HG03521 (cell line): ENCODE data around the gene FAM78B.

Source experiments
- ATAC-seq: cut with Tn5 transposase; IDR thresholded peaks from one replicate; pipeline ENCODE4 v1.9.1; 2021; ENCODE audit warnings: mild to moderate bottlenecking, moderate library complexity; ENCODE audit not compliant: unreplicated experiment

The FAM78B gene

DNA sequence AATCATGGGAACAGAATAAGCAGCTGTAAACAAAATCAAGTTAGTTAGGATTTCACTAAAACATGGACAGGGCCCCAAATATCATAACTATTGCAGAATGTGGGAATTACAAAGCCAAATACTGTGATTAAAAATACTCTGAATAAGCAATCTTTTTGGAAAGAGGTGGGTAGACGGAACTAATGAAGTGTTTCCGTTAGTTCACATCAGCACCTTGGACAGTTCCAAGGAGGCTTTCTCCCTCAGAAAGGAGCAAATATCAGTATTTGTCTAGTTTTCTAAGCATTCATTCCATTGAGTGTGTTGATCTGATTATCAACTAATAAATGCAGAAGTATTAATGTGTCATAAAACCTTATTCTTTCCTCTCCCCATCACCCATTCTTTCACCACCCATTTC, 97.4 kb downstream of the FAM78B start:
- ATAC-seq = no peak

DNA sequence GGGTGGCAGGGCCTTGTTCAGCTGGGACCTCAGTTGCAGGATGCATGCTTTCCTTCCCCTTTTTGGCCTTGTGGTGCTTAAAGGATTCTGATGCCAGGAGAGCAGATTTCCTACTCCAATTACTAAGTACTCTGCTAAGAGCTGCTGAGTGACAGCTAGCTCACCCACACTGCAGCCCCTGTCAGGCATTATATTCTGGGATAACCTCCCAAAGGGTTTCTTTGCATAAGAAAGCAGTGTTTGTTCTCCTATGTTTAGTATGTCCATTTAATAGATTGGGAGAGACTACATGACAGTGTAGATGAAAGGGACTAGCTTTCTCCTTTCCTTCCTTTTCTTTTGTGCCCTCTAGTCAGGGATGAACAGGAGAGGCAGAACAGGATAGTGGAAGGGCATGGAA, 100.7 kb downstream of the FAM78B start:
- ATAC-seq = no peak

DNA sequence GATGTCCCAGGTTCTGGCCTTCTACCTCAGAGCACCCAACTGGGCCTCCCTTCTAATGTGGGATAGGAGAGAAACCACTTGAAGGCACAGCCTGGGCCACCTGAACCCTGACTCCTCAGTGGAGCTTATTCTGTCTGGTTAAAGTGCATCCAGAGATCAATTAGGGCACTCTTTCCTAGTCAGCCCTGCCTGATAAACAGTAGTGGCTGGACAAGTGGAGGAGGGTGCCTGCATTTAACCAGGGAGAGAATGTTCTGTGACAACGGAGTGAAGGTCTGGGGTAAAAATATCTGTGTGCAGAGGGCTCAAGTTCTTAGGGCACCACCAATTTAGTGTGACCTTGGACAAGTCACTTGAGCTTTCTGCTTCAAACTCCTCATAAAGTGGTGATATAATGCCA, 101.8 kb downstream of the FAM78B start:
- ATAC-seq = no peak

DNA sequence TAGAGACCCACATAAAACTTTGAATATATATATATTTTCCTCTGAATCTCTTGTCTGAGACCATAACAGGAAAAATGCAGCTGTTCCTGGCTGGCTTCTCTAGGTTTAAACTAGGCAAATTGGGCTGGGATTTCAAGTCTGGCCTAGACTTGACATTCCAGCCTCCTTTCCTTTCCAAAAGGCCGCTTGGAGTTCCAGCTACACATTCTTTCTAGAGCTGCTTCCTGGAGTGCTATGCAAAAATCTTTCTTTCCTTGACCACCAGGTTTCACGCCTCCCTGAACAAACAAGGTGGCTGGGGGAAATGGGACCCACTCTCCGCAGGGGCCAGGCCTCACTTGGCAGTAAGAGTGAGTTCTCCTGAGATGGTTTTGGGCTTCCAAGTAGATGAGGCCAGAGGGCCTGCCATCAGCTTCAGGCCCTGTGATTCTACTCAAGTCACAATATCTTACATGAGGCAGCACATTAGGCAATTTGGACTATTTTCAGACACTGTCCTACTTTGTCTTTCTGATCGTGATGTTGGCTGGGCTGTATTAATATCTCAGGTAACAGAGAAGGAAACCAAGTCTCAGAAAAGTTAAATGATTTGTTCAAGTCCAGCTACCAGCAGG, 102.4 kb downstream of the FAM78B start:
- no peak for ATAC-seq

DNA sequence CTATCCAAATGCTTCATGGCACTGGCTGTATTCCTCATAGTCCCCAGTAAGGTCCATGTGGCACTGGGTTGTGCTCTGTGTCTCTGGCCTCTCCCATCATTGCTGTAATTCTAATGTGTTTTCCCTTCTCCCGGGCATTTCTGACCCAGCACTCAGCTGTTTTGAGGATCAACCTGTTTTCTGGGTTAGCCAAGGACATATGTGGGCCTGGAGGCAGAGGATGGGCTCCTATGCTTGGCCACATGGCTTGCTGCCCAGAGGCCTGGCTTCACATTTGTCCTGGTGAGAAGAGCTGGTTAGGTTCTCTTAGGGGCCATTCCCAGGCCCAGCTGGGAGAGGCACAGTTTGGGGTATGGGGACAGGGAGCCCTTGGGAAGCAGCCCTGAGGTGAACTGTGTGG, 103.1 kb downstream of the FAM78B start:
- ATAC-seq = no peak

DNA sequence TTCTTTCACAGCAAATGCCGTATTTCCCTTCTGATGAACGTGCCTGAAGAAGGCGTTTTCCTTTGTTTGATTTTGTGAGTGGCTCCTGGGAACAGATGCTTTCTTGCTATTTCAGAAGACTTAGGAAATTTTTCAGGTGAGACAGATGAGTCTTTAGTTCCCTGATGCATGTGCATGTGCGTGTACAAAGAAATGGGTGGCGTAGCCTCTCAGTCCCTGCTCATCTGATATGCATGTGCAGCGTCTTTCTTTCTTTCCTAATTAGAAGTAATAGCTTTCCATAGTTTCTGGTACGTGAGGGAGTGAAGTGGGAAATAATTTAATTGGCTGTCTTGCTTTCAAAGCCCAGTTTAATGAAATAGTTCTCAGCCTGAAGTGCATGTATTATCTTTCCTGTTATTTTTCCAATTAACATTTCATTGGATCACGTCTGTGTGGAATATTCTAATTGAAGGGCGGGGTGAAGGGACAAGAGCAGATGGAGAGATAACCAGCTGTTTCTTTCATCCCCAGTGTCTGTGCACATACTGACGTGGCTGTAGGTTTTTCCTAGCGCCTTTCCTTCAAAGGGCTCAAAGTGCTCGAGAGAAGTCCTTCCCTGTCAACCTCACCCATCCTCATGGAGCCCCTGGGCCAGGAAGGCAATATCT, 104.3 kb downstream of the FAM78B start:
- no peak for ATAC-seq

DNA sequence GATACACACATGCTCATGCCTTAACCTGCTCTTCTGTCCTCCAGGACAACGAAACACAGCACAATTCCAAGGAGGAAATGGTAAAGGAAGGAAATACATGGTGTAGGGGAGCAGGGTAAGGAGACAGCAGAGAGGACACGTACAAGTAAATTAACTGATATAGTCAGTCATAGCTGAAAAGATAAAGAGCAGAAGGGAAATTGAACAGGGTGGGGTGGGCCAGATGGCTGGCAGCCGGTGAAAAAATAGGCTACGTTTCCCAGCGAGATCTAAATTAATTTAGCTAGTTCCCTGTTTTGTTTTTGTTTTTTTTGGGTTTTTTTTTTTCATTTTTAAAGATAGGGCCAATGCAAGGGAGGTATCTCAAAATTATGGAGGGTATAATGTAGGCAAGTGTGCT, 109.2 kb downstream of the FAM78B start:
- no peak for ATAC-seq

DNA sequence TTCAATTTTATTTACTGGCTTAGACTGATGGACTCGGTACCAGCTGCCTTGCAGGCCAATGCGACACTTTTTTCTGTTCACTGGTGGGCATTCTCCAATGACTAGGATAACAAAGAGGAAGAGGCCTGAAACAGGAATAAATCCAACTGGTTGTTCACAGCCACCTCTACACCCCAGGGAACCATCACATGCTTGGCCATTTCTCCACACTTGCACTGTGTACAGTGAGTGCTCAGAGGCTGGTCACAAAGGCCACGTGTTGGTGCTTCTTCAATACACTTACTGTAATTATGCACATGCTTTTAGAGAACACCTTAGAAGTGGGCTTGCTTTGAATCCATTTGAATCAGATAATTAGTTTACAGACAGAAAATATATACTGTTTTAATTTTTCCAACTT, 113.4 kb downstream of the FAM78B start:
- ATAC-seq = no peak

DNA sequence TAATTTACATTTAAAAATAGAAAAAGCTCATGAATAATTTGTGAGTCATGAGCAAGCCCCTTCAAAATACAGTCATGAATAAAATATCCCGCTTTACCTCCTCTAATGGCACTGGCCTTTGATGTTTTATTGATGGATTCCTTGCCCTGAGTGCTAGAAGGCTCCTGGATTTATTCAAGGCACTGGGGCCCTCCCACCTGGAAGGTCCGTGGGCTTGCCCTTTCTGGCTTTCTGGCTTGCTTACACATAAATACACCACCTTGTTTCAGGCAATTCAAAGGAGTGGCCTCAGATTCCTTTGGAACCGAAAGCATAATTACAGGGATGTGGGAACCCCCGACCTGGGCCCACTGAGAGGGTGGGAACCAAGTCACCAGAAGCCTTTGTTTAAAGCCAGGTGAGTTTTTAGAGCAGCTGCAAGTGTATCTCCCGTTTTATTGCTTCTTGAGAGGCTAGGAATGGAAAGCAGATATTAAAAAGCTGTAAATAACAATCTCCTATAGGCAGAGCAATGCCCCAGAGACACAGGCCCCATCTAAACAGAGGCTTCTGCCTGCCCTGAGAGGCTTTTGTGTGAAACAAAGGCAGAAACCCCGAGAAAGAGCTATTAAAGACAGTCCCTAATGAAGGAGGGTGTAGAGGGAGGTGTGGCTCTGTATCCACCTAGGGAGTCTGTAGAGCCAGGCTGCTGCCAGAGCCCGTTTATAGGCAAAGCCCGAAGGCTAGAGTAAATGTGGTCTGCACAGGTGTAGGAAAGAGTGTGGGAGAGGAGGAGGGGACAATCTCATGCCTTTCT, 126.4 kb downstream of the FAM78B start:
- no peak for ATAC-seq

DNA sequence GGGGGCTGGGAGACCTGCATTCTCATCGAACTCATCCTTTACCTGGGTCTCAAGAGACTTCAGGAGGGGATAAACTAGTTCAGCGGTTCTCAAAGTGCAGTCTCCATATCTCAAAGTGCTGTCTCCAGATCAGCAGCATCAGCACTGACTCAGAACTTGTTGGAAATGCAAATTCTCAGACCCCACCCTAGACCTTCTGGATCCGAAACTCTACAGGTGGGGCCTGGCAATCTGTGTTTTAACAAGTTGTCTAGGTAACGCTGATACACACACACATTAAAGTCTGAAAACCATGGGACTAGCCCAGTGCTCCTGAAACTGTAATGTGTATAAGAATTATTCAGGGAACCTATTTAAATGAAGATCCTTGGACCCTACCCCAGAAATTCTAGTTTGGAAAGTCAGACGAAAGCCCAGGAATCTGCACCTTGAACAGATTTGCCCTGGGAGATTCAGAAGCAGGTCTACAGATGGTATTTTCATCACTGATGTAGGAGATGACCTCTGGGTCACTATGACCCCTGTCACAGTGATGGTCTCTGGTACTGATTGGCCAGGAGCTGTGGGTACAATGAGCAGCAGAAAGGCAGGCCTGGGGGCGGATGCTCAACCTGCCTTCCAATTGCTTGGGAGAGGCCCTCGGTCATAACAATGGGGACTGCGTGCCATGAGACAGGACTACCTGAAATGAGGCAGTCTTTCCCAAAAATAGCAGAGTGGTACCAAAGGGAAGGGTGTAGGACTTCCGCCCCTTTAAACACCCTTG, 127.2 kb downstream of the FAM78B start:
- no peak for ATAC-seq

DNA sequence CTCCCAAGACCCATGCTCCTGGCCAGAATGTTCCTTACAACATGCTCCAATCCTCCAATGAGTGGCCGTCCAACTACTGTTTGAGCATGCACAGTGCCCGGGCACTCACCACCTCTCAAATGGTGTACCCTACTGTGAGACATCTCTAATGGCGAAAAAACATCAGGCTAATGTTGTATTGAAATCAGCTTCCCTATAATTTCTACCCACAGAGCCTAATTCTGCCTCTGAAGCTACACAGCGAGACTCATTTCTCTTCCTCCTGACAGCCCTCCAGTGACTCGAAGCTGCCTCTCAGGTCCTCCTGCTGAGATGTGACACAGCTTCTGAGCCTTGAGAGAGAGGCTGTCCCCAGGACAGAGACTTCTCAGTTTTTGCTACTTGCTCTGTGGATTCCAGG, 130.7 kb downstream of the FAM78B start:
- no peak for ATAC-seq

DNA sequence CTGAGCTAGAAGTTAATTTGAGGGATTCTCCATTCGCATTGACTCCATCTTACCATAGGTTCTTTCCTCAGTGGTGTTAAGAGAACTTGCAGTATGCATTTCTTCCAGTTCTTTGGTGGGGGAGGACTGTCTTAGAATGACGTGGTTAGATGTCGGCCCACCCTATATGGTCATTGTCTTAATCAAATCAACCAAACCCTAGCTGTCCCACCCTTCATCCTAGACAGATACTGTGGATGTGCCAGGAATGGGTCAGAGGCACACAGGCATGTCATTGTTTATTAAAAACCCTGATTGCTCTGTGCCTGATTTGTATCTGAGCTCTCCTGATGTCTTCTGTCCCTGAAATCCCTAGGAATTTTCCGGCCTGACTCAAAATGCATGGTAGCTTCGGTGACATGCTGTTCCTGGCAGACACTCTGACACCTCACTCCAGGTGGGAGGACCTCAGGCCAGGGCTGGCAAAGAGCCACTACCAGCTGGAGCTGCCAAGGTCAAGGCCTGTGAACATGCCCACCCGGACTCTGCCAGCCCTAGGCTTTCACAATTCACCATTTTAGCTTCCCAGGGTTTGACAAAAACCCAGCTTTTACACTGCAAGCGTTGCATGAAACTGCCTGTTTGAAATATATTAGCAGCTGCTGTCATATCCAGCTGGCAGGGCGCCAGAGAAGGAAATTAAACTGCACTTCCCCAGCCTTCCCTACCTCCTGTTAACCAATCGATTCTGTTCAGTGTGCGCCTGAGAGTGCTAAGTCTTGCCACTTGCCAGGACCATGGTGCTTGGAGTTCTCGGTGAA, 134.0 kb downstream of the FAM78B start:
- ATAC-seq = no peak

DNA sequence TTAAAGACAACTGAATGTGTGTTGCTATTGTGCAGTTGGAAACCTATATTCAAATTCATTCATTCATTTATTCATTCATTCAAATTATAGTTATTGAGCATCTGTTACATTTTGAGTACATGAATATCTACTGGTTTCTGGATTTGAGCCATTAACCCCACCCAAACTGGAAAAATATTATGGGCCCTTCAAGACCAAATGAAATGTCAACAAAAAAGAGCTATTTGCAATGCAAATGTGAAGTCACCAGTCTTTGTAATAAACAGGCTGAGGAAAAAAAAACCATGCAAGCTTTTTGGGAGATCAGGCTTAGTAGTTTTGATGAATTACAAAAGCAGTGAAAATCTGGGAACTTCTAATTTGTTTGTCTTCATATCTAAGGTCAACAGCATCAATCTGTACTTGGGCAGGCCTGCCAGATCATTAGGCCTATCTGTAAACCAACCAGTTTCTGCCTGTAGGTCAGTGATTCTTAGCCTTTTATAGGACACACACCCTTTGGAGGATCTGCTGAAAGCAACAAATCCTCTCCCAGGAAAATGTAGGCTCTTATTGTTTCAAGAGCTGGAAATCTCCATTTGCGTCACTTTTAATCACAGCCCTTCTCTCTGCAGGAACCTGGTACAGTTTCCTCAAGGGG, 134.7 kb downstream of the FAM78B start:
- ATAC-seq = no peak

DNA sequence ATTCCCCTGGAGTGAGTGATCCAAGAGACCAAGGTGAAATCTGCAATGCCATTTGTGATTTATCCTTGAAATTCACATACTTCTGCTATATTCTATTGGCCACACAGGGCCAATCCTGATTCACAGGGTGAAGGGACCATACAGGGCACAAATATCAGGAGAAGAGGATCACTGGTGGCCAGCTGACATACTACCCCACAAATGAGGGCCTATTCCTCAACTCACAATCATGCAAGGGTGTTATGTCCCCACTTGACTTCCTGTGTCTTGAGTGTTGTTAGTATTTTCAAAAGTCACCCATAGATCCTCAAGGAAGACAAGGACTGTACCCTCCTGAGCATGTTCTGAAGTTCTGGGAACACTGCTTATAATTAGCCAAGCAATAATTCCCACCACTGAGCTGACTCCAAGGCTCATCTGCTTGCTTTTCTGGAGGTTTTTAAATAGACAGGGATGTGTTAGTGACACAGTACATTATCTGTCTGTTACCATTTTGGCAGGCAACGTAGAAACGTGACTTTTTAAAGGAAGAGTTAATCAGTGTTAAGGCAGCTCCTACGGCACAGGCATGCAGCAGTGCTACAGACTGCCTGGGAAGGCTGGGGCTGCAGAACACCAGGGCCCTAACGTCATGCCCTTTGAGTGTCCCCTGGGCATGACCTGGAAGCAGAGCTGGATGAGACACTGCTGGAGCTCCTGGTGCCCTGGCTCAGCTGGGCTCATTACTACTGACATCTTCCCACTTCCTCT, 137.4 kb downstream of the FAM78B start:
- no peak for ATAC-seq

DNA sequence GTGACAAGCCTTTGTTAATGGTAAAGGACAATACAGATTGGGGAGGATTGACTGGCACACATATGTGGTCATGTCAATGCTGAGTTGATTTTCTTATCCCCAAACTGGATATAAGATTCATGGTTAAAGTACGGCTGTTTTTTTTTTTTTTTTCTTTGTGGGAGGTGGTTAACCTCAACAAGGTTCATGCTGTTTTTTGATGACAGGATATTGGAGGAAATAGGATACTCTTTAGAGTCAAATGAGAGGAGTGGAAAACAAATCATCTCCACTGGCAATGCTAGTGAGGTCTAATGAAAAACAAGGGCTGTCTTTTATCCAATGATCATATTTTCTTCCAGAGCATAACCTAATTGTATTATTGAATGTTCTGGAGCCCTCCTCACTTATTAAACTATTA, 140.2 kb downstream of the FAM78B start:
- ATAC-seq = no peak

DNA sequence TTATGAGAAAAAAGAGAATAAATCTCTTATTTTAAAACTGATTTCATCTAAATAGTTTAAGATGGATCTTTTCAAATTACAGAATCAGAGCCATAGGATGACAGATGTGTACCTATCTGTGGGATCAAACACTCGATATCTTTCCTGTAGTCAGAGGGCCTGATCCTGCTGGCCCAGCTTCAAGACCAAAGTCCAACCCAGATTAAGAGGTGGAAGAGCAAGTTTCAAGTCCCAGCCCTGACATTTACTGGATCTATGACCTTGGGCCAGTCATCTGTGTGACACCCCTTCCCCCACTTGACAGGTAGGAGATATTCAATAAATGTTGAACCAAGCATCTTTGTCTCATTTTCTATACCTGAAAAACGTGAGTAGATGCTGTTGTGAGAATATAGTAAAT, 140.7 kb downstream of the FAM78B start:
- ATAC-seq = no peak

DNA sequence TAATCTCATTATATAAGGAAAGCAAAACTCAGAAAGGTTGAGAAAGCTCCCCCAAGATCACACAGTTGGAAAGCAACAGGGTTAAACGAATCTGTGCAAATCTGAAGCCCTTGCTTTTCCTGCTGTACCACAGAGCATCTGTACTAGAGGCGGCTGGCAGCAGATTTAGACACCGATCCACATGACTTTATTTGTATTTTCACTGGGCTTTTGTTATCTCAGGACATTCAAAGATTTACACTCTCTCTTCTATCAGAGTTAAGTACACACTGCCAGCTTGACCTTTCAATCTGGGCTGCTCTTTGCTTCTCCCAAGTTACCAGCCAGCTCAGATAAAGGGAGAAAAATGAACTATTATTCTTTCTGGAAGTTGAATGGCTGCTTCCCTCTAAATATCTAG, 146.6 kb downstream of the FAM78B start:
- ATAC-seq = no peak
